Measurements from ENCODE around the gene MAD1L1. TPM values are rescaled to one million over a fixed set of nuclear protein-coding genes. Genes with fewer than 3 reads are reported as not detected.

Gene MAD1L1
- polyA plus RNA-seq, 2 donors = 18.0 to 24.9 TPM

DNA sequence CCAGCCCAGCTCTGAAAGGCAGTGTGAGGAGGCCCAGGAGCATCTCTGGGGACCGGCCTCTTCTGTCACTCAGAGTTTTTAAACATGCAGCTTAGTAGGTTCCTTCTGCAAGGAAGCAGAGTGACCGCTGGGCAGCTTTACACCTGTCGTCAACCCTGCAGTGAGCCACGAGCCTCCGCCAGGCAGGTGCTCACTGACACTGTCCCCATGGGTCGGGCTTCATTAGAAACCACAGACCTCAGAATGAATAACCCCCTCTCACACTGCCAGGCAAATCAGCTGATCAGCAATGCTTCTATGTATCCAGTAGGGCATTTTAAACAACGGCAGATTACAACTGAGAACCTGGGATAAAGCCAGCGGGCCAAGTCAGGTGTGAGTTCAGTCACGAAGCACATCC lies 106.1 kb downstream of the MAD1L1 start:
- no peak overlapping the region for H3K4me3 ChIP-seq (ENCODE audit: low read depth in 1 of 2, low read length in 2 of 2)
- 89 to 91% methylated on average over 9 of the region's 9 CpGs for WGBS, 2 donors

DNA sequence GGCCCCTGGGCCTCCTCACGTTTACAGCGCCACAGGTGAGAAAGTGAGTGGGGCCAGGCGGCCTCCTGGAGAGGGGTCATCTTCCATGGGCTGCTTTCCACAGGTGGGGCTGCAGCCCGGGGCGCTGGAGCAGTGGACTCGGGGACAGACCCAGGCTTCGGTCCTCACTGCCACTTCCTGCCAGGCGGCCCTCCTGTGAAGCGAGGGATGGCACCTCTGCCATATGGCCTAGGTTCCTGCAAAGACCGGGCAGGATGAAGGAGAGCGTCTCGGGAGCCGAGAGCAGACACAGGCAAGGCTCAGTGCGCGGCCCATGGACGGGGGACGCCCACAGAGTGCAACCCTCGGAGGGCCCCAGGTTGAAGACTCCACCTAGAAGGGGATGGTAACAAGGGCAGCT lies 106.8 kb downstream of the MAD1L1 start:
- Histone ChIP-seq H3K36me3 (ENCODE audit: control insufficient read depth in 2 of 2, insufficient read depth in 2 of 2, low read length in 1 of 2) (peaks cover 0 to 17% of the 10 kb centered on the region in 2 donors), H3K4me3 (ENCODE audit: low read depth in 1 of 2, low read length in 2 of 2) (no peak overlapping the region), H3K27ac (ENCODE audit: low read depth in 2 of 2, low read length in 1 of 2) (no peak overlapping the region), H3K4me1 (ENCODE audit: control insufficient read depth in 2 of 2, insufficient read depth in 2 of 2, low read length in 1 of 2) (peaks cover 3 to 4% of the 10 kb centered on the region in 2 donors), H3K27me3 (ENCODE audit: control insufficient read depth in 1 of 2, insufficient read depth in 2 of 2, low read length in 2 of 2) (no peaks in the 10 kb centered on the region), H3K9me3 (ENCODE audit: control insufficient read depth in 2 of 2, insufficient read depth in 1 of 2, low read depth in 1 of 2, low read length in 1 of 2) (no peaks in the 10 kb centered on the region)
- 92 to 94% methylated on average over 18 of the region's 18 CpGs for WGBS, 2 donors

More for the DNA sequence above, 106.1 kb downstream of the MAD1L1 start:
- no peaks in the 10 kb centered on the region for H3K27me3 ChIP-seq (ENCODE audit: control insufficient read depth in 1 of 2, insufficient read depth in 2 of 2, low read length in 2 of 2)
- peaks cover 0 to 19% of the 10 kb centered on the region in 2 donors for H3K36me3 ChIP-seq (ENCODE audit: control insufficient read depth in 2 of 2, insufficient read depth in 2 of 2, low read length in 1 of 2)
- no peaks in the 10 kb centered on the region for H3K4me1 ChIP-seq (ENCODE audit: control insufficient read depth in 2 of 2, insufficient read depth in 2 of 2, low read length in 1 of 2)
- no peaks in the 10 kb centered on the region for H3K9me3 ChIP-seq (ENCODE audit: control insufficient read depth in 2 of 2, insufficient read depth in 1 of 2, low read depth in 1 of 2, low read length in 1 of 2)
- H3K27ac ChIP-seq (ENCODE audit: low read depth in 2 of 2, low read length in 1 of 2) = no peak overlapping the region

DNA sequence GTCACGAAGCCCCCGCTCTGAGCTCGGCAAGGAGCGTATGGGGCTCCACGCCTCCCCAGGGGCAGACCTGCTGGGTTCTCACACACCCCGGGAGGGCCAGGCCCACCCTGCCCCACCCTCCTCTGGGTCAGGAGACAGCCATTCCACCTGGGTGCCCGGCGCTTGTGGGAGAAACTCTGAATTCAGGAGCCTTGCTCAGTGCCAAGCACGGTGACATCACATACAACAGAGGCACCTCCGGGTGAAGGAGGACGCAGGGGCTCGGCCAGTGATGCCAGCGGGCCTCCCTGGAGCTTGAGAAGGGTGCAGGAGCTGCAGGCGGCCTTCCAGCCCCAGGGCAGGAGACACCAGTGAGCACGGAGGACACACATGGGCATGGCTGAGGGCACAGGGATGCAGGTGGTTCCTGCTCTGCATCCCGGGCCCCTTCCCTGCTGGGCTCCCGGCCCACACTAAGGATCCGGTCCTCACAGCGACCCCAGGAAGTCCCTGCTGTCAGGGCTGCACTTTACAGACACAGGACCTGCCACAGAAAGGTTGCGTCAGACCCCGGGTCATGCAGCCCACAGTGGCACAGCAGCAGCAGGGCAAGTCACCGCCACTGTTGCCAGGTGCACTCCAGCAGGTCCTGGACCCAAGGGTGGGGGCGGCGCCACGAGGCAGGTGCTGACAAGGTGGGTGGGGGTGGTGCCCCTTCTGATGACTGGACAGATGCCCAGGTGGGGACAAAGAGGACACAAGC lies 108.0 kb downstream of the MAD1L1 start:
- Histone ChIP-seq H3K27ac (ENCODE audit: low read depth in 2 of 2, low read length in 1 of 2) (no peak overlapping the region), H3K27me3 (ENCODE audit: control insufficient read depth in 1 of 2, insufficient read depth in 2 of 2, low read length in 2 of 2) (no peaks in the 10 kb centered on the region), H3K4me1 (ENCODE audit: control insufficient read depth in 2 of 2, insufficient read depth in 2 of 2, low read length in 1 of 2) (peaks cover 6 to 7% of the 10 kb centered on the region in 2 donors), H3K36me3 (ENCODE audit: control insufficient read depth in 2 of 2, insufficient read depth in 2 of 2, low read length in 1 of 2) (peaks cover 0 to 16% of the 10 kb centered on the region in 2 donors), H3K9me3 (ENCODE audit: control insufficient read depth in 2 of 2, insufficient read depth in 1 of 2, low read depth in 1 of 2, low read length in 1 of 2) (no peaks in the 10 kb centered on the region), H3K4me3 (ENCODE audit: low read depth in 1 of 2, low read length in 2 of 2) (no peak overlapping the region)
- WGBS, 2 donors = 85 to 89% methylated on average over 25 of the region's 25 CpGs

DNA sequence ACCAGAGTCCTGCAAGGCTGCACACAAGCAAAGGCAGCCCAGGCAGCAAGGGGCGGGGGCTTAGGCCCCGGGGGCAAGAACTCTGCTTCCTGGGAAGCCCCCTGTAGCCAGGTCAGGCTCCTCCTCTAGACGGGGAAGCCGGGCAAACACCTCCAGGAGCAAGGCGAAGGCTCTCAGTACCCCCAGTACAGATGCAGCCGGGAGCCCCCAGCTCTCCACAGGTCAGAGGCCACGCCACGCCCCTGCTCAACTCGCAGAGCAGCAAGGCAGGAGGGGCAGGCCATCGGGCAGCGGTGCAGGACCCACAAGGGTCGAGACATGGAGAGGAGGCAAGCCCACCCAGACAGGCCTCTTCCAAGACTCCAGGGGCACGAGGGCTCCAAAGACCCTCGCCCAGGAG lies 108.8 kb downstream of the MAD1L1 start:
- Histone ChIP-seq H3K4me3 (ENCODE audit: low read depth in 1 of 2, low read length in 2 of 2) (no peak overlapping the region), H3K27me3 (ENCODE audit: control insufficient read depth in 1 of 2, insufficient read depth in 2 of 2, low read length in 2 of 2) (no peaks in the 10 kb centered on the region), H3K9me3 (ENCODE audit: control insufficient read depth in 2 of 2, insufficient read depth in 1 of 2, low read depth in 1 of 2, low read length in 1 of 2) (no peaks in the 10 kb centered on the region), H3K36me3 (ENCODE audit: control insufficient read depth in 2 of 2, insufficient read depth in 2 of 2, low read length in 1 of 2) (peaks cover 0 to 16% of the 10 kb centered on the region in 2 donors), H3K4me1 (ENCODE audit: control insufficient read depth in 2 of 2, insufficient read depth in 2 of 2, low read length in 1 of 2) (peaks cover 6 to 7% of the 10 kb centered on the region in 2 donors), H3K27ac (ENCODE audit: low read depth in 2 of 2, low read length in 1 of 2) (no peak overlapping the region)
- 91 to 92% methylated on average over 14 of the region's 14 CpGs for WGBS, 2 donors

DNA sequence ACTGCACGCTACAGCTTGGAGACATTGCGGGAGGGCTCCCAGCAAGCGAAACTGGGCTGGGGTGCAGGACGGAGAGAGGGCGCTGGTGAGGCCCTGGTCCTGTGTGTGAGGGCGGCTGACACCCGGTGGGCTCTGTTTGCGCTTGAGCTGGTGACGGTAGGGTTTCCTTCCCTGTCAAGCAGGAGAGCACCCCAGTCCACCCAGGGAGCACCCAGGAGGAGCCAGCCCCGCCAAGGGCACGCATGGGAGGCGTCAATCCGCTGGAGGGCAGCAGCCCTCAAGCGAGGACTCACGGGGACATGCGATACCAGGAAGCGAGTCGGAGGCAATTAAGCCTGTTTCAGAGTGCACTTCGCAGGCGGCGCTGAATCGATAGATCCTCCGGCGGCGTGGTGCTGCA lies 109.4 kb downstream of the MAD1L1 start:
- Histone ChIP-seq H3K27me3 (ENCODE audit: control insufficient read depth in 1 of 2, insufficient read depth in 2 of 2, low read length in 2 of 2) (no peaks in the 10 kb centered on the region), H3K27ac (ENCODE audit: low read depth in 2 of 2, low read length in 1 of 2) (no peak overlapping the region), H3K4me1 (ENCODE audit: control insufficient read depth in 2 of 2, insufficient read depth in 2 of 2, low read length in 1 of 2) (peaks cover 7 to 10% of the 10 kb centered on the region in 2 donors), H3K9me3 (ENCODE audit: control insufficient read depth in 2 of 2, insufficient read depth in 1 of 2, low read depth in 1 of 2, low read length in 1 of 2) (no peaks in the 10 kb centered on the region), H3K36me3 (ENCODE audit: control insufficient read depth in 2 of 2, insufficient read depth in 2 of 2, low read length in 1 of 2) (peaks cover 0 to 16% of the 10 kb centered on the region in 2 donors), H3K4me3 (ENCODE audit: low read depth in 1 of 2, low read length in 2 of 2) (no peak overlapping the region)
- 91 to 93% methylated on average over 25 of the region's 25 CpGs for WGBS, 2 donors

DNA sequence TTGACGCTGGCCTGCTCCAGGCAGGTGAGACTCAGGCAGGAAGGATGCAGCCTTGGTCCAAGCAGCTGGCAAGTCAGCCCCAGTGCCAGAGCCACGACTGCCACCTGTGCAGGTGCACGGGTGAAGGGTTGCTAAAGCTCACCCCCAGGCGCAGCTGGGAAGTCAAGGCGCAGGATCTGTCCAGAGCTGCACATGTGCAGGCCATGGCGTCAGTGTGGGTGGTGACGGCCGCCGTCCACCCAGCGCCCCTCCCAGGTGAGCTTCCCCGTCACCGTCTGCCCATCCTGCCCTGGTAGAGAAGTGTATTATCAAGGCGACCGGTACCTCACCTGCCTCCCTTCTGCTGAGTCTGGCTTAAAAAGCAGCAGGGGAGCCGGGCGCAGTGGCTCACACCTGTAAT lies 110.1 kb downstream of the MAD1L1 start:
- Histone ChIP-seq H3K4me1 (ENCODE audit: control insufficient read depth in 2 of 2, insufficient read depth in 2 of 2, low read length in 1 of 2) (peaks cover 7 to 10% of the 10 kb centered on the region in 2 donors), H3K4me3 (ENCODE audit: low read depth in 1 of 2, low read length in 2 of 2) (no peak overlapping the region), H3K27ac (ENCODE audit: low read depth in 2 of 2, low read length in 1 of 2) (no peak overlapping the region), H3K9me3 (ENCODE audit: control insufficient read depth in 2 of 2, insufficient read depth in 1 of 2, low read depth in 1 of 2, low read length in 1 of 2) (no peaks in the 10 kb centered on the region), H3K36me3 (ENCODE audit: control insufficient read depth in 2 of 2, insufficient read depth in 2 of 2, low read length in 1 of 2) (peaks cover 0 to 16% of the 10 kb centered on the region in 2 donors), H3K27me3 (ENCODE audit: control insufficient read depth in 1 of 2, insufficient read depth in 2 of 2, low read length in 2 of 2) (no peaks in the 10 kb centered on the region)
- WGBS, 2 donors = 95 to 96% methylated on average over 15 to 16 of the region's 16 CpGs

DNA sequence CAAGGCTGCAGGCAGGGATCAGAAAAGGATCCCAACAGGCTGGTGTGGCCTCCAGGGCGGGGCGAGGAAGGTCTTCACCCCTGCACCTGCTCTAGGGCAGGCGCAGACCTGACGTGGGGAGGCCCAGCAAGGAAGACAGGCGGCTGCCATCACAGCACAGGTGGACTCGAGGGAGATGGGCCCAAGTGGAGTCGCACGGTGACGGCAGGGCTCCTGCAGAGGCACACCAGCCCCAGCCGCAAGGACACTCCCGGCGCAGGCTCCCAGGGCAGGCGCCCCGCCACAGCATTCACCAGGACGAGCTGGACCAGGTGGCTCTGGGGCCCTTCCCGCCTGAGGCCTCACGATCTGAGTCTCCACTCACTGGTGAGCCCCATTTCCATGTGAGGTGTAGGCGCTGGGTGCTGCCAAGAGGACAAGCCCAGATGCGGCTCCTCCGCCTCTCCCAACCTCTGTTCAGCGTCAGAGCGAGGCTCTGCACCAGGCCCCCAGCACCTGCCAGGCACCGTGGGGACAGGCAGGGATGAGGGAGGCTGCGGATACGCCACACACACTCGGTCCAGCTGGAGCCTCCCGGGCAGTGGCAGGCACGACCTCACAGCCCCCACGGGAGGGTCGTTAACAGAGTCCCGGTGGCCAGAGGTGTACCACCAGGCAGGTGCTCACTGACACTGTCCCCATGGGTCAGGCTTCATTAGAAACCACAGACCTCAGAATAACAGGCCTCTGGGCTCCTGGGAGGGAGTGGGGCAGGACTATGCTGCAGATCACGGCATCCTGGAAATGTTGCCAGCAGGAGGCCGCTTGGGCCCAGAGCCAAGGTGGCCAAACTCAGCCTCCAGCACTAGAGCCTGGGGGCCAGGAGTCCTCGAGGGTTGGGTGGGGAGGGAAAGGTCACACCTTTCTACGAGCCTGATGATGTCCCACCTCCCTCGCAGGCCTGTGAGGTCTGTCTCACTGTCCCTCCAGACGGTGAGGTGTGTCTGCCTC lies 111.6 kb downstream of the MAD1L1 start:
- no peaks in the 10 kb centered on the region for H3K27me3 ChIP-seq (ENCODE audit: control insufficient read depth in 1 of 2, insufficient read depth in 2 of 2, low read length in 2 of 2)
- H3K36me3 ChIP-seq (ENCODE audit: control insufficient read depth in 2 of 2, insufficient read depth in 2 of 2, low read length in 1 of 2) = peaks cover 0 to 16% of the 10 kb centered on the region in 2 donors
- H3K4me3 ChIP-seq (ENCODE audit: low read depth in 1 of 2, low read length in 2 of 2) = no peak overlapping the region
- WGBS, 2 donors = 85 to 90% methylated on average over 37 of the region's 37 CpGs
- H3K27ac ChIP-seq (ENCODE audit: low read depth in 2 of 2, low read length in 1 of 2) = no peak overlapping the region
- peaks cover 7 to 19% of the 10 kb centered on the region in 2 donors for H3K4me1 ChIP-seq (ENCODE audit: control insufficient read depth in 2 of 2, insufficient read depth in 2 of 2, low read length in 1 of 2)
- H3K9me3 ChIP-seq (ENCODE audit: control insufficient read depth in 2 of 2, insufficient read depth in 1 of 2, low read depth in 1 of 2, low read length in 1 of 2) = no peaks in the 10 kb centered on the region

DNA sequence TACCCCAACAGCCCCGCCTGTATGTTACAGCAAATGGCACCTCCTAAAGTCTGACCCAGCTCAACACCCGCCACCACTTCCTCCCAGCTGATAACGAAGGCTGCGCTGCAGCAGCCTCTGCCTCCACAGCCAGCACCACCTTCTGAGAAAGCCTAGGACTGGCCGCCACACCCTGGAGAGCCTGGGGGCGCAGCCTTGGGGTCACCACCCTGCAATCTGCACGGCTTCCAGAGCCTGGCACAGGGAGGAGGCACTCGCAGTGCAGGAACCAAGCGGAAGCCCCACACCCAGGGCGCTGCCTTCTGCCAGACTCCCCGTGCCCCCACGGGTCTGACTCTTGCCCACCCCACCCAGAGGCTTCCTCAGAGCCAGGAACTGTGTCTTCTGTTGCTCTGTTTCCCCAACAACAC lies 112.5 kb downstream of the MAD1L1 start:
- Histone ChIP-seq H3K9me3 (ENCODE audit: control insufficient read depth in 2 of 2, insufficient read depth in 1 of 2, low read depth in 1 of 2, low read length in 1 of 2) (no peaks in the 10 kb centered on the region), H3K36me3 (ENCODE audit: control insufficient read depth in 2 of 2, insufficient read depth in 2 of 2, low read length in 1 of 2) (peaks cover 0 to 16% of the 10 kb centered on the region in 2 donors), H3K27ac (ENCODE audit: low read depth in 2 of 2, low read length in 1 of 2) (no peak overlapping the region), H3K27me3 (ENCODE audit: control insufficient read depth in 1 of 2, insufficient read depth in 2 of 2, low read length in 2 of 2) (no peaks in the 10 kb centered on the region), H3K4me1 (ENCODE audit: control insufficient read depth in 2 of 2, insufficient read depth in 2 of 2, low read length in 1 of 2) (peaks cover 7 to 23% of the 10 kb centered on the region in 2 donors), H3K4me3 (ENCODE audit: low read depth in 1 of 2, low read length in 2 of 2) (no peak overlapping the region)
- 65 to 76% methylated on average over 12 of the region's 12 CpGs for WGBS, 2 donors

DNA sequence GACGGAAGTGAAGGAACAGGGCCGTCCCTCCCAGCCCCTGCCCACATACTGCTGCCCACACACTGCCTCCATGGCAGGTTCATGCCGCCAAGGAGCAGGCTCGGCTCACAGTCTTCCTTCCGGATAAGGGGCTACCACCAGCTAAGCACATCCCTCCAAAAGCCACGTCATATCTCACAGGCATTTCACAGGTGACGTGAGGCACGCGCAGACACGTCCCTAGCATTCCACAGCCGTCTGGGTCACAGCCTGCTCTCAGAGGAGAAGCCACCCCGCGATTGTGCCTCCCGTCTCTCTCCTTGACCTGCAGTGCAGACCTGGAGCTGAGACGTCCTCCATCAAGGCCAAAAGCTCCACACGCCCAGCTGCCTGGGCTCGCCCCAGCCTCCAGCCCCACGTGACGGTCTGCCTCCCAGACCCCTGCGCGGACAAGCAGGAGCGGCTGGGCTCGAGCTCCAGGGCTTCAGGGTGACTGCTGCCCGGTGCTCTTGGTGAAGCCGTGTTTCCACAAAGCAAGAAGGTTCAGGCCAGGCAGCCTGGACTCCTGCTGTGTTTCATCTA lies 114.0 kb downstream of the MAD1L1 start:
- no peak overlapping the region for H3K27ac ChIP-seq (ENCODE audit: low read depth in 2 of 2, low read length in 1 of 2)
- H3K36me3 ChIP-seq (ENCODE audit: control insufficient read depth in 2 of 2, insufficient read depth in 2 of 2, low read length in 1 of 2) = peaks cover 0 to 14% of the 10 kb centered on the region in 2 donors
- H3K4me1 ChIP-seq (ENCODE audit: control insufficient read depth in 2 of 2, insufficient read depth in 2 of 2, low read length in 1 of 2) = peaks cover 7 to 23% of the 10 kb centered on the region in 2 donors
- H3K9me3 ChIP-seq (ENCODE audit: control insufficient read depth in 2 of 2, insufficient read depth in 1 of 2, low read depth in 1 of 2, low read length in 1 of 2) = no peaks in the 10 kb centered on the region
- H3K4me3 ChIP-seq (ENCODE audit: low read depth in 1 of 2, low read length in 2 of 2) = no peak overlapping the region
- 64 to 78% methylated on average over 25 of the region's 25 CpGs for WGBS, 2 donors
- H3K27me3 ChIP-seq (ENCODE audit: control insufficient read depth in 1 of 2, insufficient read depth in 2 of 2, low read length in 2 of 2) = no peaks in the 10 kb centered on the region

All from esophagus (tissue), 2 donors.